IPS DF 6.9 (cell line): ENCODE data around the gene NUMB.

Experiments used
- DNase-seq: peaks from one replicate; pipeline ENCODE4 v3.0.0-alpha.2; 2013; ENCODE audit warnings: low read depth, low spot score
- H3K27ac ChIP-seq: one replicate; pipeline ENCODE4 v1.5.1; 2013; ENCODE audit warnings: low read length, control low read depth
- H3K27me3 ChIP-seq: 2 replicates; pipeline ENCODE4 v1.6.1; 2013; ENCODE audit warnings: mild to moderate bottlenecking, low read length; ENCODE audit not compliant: control insufficient read depth, insufficient read depth
- H3K36me3 ChIP-seq: 2 replicates; pipeline ENCODE4 v1.6.1; 2013; ENCODE audit warnings: low read length; ENCODE audit not compliant: control insufficient read depth, insufficient read depth
- H3K4me1 ChIP-seq: 2 replicates; pipeline ENCODE4 v1.6.1; 2013; ENCODE audit warnings: low read length; ENCODE audit not compliant: control insufficient read depth, insufficient read depth
- H3K4me3 ChIP-seq: 2 replicates; pipeline ENCODE4 v1.5.1; 2013; ENCODE audit warnings: mild to moderate bottlenecking, low read length
- H3K9me3 ChIP-seq: 2 replicates; pipeline ENCODE4 v1.6.1; 2013; ENCODE audit warnings: low read length, inconsistent platforms; ENCODE audit not compliant: control insufficient read depth, insufficient read depth
- WGBS: extraction: QIAGEN DNeasy Blood & Tissue Kit; methylation state at CpG from one replicate; pipeline ENCODE4 v1.1.7; 2013; ENCODE audit warnings: mixed read lengths, missing lambda C conversion rate; ENCODE audit not compliant: insufficient read length, insufficient coverage; 5-methylcytosine and 5-hydroxymethylcytosine counted together

The NUMB gene

DNA sequence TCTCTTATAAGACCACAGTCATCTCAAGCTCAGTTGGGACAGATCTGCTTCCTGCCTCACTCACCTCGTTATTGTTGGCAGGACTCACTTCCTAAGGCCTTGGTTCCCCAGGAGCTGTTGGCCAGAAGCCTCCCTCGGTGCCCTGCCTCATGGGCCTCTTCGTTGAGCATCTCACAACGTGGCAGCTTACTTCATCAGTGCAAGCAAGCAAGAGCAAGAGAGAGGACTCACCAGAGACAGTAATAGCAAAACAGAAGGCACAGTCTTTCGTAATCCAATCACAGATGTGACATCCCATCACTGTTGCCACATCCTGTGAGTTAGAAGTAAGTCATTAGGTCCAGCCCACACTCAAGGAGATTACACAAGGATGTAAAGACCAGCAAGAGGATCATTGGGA lies 5.1 kb upstream of the NUMB start:
- Histone ChIP-seq H3K9me3 (no peaks in the 10 kb centered on the region), H3K27me3 (no peaks in the 10 kb centered on the region), H3K27ac (no peak overlapping the region), H3K4me3 (no peak overlapping the region), H3K36me3 (no peaks in the 10 kb centered on the region), H3K4me1 (no peaks in the 10 kb centered on the region)
- no CpG with 5 or more reads among the region's 5 CpGs for WGBS
- no peak for DNase-seq

DNA sequence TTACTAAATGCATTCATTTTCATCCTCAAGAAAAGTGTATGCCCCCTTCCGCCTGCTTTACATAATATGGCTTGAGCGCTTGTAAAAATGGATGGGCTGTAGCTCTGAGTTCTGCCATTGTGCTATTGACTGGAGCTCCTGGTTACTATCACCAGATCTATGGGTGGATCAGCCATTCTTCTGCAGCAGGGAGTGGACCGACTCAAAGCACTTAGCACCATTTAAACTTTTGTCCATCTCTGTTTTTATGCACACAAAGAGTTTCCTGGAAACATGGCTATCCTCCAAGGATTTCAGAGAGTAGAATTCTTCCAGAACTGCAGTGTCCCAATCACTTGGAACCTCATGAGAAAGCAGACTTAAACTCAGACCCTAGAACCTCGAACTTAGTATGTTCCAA lies 4.5 kb upstream of the NUMB start:
- Histone ChIP-seq H3K36me3 (no peaks in the 10 kb centered on the region), H3K27ac (no peak overlapping the region), H3K27me3 (no peaks in the 10 kb centered on the region), H3K4me3 (no peak overlapping the region), H3K9me3 (no peaks in the 10 kb centered on the region), H3K4me1 (no peaks in the 10 kb centered on the region)
- no CpG with 5 or more reads among the region's 4 CpGs for WGBS
- DNase-seq = no peak

DNA sequence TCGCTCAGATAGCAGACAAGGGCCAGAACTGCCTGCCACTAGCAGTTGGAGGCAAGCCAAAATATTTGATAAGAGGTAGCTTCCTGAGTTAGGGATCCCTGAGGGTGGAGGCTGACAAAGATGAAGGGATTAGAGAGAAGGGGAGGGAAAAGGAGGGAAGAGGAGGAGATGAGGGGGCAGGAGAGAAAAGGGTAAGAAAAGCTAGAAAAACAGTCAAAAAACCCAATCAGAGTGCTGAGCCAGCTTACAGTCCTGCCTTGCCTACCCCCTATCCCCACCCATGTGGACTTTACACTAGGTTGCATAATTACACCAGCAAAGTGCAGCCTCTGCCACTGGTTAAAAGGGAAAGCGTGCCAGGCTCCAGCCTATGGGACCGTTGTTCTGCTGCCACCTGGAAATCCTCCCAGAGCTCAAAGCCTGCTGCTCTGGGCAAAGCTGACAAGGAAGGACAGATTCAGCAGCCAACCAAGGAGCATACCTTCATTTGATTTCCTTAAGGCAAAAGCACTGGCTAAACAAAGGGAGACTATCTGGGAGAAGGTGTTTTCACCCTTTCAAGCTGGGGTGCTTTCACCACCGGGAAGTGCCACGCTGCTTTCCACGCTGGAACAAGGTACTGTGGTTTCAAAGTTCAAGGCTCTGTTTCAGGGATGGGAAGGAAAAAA lies 3.8 kb upstream of the NUMB start:
- Histone ChIP-seq H3K27ac (no peak overlapping the region), H3K9me3 (no peaks in the 10 kb centered on the region), H3K36me3 (no peaks in the 10 kb centered on the region), H3K4me3 (no peak overlapping the region), H3K27me3 (no peaks in the 10 kb centered on the region), H3K4me1 (no peaks in the 10 kb centered on the region; the same call in 1 of the 2 replicates)
- no CpG with 5 or more reads among the region's 6 CpGs for WGBS
- no peak for DNase-seq

DNA sequence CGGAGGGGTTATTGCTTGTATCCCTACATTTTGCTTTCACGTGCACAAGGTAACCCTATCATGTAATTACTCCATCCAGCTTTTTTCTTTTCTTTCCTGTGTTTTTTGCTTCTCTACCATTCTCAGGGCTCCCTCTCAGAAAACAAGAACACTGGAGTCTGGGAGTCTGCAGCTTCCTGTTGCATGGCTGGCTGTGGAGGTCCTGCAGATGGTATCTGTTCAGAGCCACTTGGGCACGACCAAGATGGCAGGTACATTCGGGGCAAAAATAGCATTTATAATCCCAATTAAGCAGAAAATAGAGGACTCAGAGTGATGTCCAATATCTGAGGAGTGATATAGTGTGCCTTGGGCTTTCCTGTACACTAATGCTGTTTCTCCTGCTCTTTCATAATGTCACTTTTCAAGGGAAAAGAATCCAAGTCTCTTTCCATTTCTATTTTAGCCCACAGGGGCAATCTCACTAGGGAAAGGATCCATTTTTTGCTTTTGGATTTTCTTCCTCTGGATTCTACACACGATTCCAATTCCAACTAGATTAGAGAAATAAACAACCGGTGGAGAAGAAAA lies 3.2 kb upstream of the NUMB start:
- no peak for DNase-seq
- no peaks in the 10 kb centered on the region for H3K36me3 ChIP-seq
- H3K4me3 ChIP-seq = no peak overlapping the region
- no peaks in the 10 kb centered on the region for H3K27me3 ChIP-seq
- no peak overlapping the region for H3K27ac ChIP-seq
- H3K9me3 ChIP-seq = no peaks in the 10 kb centered on the region
- no CpG with 5 or more reads among the region's 6 CpGs for WGBS
- no peaks in the 10 kb centered on the region; the same call in 1 of the 2 replicates for H3K4me1 ChIP-seq

DNA sequence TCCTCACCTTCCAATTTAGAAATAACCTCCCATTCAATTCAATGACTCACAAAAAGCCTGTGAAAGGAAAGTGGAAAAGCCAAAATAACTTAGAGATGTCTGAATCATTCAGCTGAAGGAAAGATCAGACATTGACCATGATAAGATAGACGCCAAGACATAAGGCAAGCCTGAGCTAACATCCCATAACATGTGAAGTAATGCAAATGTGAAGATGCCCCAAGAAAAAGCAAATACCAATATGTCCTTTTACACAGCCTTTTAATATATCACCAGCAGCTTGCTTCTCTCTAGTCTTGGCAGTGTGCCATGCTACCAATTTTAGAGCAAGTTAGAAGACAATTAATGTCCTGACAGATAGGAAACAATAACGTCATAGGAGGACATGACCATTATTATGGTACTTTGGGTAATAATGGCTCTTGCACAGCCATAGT lies 2.4 kb upstream of the NUMB start:
- Histone ChIP-seq H3K27ac (no peak overlapping the region), H3K9me3 (no peaks in the 10 kb centered on the region), H3K36me3 (no peaks in the 10 kb centered on the region), H3K4me3 (no peak overlapping the region), H3K27me3 (no peaks in the 10 kb centered on the region), H3K4me1 (no peaks in the 10 kb centered on the region; the same call in 1 of the 2 replicates)
- DNase-seq = no peak
- WGBS = no CpG with 5 or more reads among the region's 2 CpGs

DNA sequence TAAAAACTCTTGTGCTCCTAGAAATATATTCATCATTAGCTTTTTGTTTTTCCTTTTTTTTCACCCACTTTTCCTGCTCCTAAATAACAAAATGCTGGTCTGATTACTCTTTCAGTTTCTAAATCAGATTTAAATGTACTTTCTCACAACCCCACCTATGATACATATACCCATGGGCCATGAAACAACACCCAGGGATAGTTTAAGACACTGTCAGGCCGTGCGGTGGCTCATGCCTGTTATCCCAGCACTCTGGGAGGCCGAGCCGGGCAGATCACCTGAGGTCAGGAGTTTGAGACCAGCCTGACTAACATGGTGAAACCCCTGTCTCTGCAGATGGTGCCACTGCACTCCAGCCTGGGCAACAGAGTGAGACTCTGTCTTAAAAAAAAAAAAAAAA lies 1.6 kb upstream of the NUMB start:
- no peaks in the 10 kb centered on the region for H3K9me3 ChIP-seq
- WGBS = no CpG with 5 or more reads among the region's 4 CpGs
- H3K4me1 ChIP-seq = no peaks in the 10 kb centered on the region; the same call in 1 of the 2 replicates

DNA sequence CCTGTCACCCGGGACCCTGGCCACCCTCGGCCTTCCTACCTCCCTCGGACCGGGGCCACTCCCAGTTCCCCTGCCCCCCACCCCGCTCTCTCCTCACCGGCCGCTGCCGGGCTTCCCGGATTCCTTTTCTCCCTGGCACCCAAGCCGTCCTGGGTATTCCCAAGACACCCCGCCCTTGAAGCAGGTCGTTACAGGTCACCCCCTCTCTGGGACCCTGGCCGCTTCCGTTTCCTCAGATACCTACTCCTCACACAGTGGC lies 493 bp downstream of the NUMB start:
- H3K4me1 ChIP-seq = no peaks in the 10 kb centered on the region; the same call in 1 of the 2 replicates

More for the DNA sequence above, 1.6 kb upstream of the NUMB start:
- no peak overlapping the region for H3K27ac ChIP-seq
- H3K36me3 ChIP-seq = no peaks in the 10 kb centered on the region
- no peak overlapping the region for H3K4me3 ChIP-seq
- DNase-seq = no peak
- no peaks in the 10 kb centered on the region for H3K27me3 ChIP-seq

DNA sequence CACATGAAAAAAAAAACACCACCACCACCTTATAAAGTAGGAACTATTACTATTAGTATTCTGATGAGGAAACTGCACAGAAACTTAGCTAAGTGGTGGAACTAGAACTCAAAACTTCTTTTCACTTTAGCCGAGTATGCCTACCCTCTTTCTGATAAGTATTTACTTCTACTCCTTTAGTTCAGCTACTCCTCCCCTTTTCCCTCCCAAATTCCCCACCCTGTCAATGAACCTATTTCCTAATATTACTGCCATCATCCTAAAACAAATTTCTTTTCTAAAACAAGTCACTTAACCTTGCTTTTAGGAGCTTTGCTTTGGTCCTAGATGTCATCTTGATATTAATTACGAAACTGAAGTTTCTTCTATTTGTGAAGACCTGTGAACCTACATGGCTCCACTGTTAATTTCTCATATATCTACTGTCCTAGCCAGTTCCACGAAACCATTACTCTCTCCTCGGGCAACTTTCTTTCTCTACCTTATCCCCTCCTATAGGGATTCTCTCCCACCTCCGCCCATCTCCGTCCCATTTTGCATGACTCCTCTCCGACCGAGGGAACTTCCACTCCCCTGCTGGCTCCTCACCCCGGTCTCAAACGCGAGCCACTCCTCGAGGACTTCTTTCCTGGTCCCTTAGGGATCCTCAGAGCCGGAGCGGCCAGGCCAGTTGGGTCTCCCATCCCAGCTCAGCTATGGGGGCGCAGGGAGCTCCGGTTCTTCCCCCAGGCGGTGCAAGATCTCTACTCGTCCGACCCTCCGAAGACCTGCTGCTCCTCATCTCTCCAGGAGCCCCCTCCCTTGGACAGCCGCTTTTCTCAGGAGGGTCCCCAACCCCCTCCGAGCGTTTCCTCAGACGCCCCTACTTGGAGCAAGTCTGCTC lies 1.1 kb downstream of the NUMB start:
- no peaks in the 10 kb centered on the region for H3K27me3 ChIP-seq
- no peaks in the 10 kb centered on the region for H3K9me3 ChIP-seq
- H3K4me3 ChIP-seq = peak overlapping the region; percentile 92
- no peaks in the 10 kb centered on the region for H3K36me3 ChIP-seq
- H3K4me1 ChIP-seq = no peaks in the 10 kb centered on the region; the same call in 1 of the 2 replicates
- no CpG with 5 or more reads among the region's 24 CpGs for WGBS
- H3K27ac ChIP-seq = no peak overlapping the region
- DNase-seq = no peak

More for the DNA sequence above, 493 bp downstream of the NUMB start:
- Histone ChIP-seq H3K27me3 (no peaks in the 10 kb centered on the region), H3K27ac (no peak overlapping the region), H3K36me3 (no peaks in the 10 kb centered on the region), H3K4me3 (peak overlapping the region; percentile 92), H3K9me3 (no peaks in the 10 kb centered on the region)
- no peak for DNase-seq
- no CpG with 5 or more reads among the region's 14 CpGs for WGBS

DNA sequence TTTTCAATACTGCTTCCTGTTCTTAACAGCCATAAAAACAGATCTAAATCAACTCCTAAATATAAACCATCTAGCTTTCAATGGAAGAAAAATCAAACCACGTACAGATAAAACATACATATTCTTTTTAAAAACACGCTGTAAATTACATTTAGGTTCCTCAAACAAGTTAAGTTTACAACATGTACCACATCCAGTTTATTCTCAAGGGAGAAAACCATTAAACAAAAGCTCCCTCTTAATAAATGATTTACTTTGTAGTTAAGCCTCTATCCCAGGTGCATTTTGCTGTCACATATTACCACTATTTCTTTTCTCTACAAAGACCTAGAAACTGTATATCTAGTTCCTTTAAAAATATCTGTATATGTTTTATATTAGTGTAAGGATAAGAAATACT lies 3.1 kb downstream of the NUMB start:
- WGBS = 100% methylated on average over 2 of the region's 2 CpGs
- H3K36me3 ChIP-seq = no peaks in the 10 kb centered on the region
- no peak overlapping the region for H3K27ac ChIP-seq
- H3K9me3 ChIP-seq = no peaks in the 10 kb centered on the region
- no peaks in the 10 kb centered on the region for H3K27me3 ChIP-seq
- H3K4me1 ChIP-seq = no peaks in the 10 kb centered on the region; the same call in 1 of the 2 replicates
- no peak overlapping the region for H3K4me3 ChIP-seq
- no peak for DNase-seq

DNA sequence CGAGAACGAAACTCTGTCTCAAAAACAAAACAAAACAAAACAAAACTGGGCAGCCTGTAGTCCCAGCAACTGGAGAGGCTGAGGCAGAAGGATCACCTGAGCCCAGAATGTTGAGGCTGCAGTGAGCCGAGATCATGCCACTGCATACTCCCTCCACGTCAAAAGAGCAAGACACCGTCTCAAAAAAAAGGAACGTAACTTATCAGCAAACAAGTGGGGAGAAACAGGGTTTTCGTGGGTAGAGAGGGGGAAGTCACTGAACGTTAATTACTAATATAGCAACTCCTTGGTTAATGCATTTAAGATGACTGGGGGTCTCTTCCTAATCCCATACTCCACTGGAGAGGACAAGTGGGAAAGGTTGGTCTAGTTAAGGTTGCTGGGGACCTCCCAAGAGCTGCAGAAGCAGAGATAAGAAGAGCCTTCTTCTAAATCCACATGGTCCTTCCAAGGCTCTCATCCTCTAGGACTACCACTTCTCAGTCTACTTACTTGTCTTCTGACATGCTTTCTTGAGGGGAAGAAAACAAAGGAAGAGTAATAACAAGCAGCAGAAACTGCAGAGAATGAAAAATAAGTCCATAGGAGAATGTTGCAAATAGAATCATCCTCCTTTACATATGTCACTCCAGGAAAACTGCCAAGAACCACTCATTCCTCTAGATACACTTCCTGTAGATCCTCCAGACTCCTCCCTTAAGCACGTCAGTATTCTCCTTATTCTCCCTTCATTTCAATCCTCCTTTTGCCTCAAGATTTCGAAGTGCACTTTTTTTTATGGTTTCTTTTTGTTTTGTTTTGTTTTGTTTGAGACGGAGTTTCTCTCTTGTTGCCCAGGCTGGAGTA lies 5.8 kb downstream of the NUMB start:
- no peak overlapping the region for H3K27ac ChIP-seq
- no peak overlapping the region for H3K4me3 ChIP-seq
- H3K4me1 ChIP-seq = no peaks in the 10 kb centered on the region; the same call in 1 of the 2 replicates
- DNase-seq = no peak
- H3K27me3 ChIP-seq = no peaks in the 10 kb centered on the region
- H3K9me3 ChIP-seq = no peaks in the 10 kb centered on the region
- no CpG with 5 or more reads among the region's 11 CpGs for WGBS
- H3K36me3 ChIP-seq = no peaks in the 10 kb centered on the region
